GM12873 (cell line): ENCODE data around the gene AGPAT3.

Experiments
- TF ChIP-seq, protein P1 (sequence below): IDR thresholded peaks from 2 replicates; pipeline ENCODE4 v1.5.1; 2012; ENCODE audit warnings: low read depth, mild to moderate bottlenecking, moderate library complexity, low read length, control low read depth; ENCODE audit not compliant: insufficient read depth; ENCODE audit errors: missing control alignments

Gene AGPAT3

DNA sequence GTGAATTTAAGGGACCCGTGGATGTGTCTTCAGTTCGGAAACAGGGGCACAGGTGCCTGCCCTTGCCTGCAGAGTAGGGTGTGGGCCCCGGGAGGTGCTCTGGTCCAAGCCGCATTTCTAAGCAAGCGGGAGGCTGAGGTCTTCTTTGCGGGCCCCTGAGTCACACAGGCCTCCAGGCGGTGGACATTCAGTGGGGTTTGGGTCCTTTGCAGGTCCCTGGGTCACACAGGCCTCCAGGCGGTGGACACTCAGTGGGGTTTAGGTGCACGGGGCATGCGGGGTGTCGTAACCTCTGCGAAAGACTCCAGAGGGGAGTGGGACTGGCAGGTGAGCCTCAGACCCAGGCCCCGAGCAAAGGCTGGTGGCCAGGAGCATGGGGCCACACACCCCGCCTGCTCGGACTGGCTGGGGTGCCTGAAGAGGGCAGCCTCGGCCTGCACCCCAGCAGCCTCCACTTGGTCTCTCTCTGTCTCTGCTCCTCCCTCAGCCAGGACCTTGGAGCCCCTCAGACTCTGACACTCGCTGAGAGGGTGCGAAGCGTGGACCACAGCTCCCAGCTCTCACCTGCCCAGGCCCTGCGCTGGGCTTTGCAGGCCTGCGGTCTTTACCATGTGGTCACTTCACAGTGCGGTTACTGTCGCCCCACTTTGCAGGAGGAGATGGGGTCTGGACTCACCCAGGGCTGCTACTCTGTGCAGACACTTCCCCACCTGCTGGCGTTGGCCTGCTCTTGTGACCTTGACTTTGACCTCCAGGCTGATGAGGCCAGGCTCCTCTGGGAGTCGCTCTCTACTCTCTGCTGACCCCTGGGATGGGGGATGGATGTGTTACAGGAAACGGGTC lies 6.0 kb upstream of the AGPAT3 start:
- TF ChIP-seq, protein P1, sequence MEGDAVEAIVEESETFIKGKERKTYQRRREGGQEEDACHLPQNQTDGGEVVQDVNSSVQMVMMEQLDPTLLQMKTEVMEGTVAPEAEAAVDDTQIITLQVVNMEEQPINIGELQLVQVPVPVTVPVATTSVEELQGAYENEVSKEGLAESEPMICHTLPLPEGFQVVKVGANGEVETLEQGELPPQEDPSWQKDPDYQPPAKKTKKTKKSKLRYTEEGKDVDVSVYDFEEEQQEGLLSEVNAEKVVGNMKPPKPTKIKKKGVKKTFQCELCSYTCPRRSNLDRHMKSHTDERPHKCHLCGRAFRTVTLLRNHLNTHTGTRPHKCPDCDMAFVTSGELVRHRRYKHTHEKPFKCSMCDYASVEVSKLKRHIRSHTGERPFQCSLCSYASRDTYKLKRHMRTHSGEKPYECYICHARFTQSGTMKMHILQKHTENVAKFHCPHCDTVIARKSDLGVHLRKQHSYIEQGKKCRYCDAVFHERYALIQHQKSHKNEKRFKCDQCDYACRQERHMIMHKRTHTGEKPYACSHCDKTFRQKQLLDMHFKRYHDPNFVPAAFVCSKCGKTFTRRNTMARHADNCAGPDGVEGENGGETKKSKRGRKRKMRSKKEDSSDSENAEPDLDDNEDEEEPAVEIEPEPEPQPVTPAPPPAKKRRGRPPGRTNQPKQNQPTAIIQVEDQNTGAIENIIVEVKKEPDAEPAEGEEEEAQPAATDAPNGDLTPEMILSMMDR: no peak

DNA sequence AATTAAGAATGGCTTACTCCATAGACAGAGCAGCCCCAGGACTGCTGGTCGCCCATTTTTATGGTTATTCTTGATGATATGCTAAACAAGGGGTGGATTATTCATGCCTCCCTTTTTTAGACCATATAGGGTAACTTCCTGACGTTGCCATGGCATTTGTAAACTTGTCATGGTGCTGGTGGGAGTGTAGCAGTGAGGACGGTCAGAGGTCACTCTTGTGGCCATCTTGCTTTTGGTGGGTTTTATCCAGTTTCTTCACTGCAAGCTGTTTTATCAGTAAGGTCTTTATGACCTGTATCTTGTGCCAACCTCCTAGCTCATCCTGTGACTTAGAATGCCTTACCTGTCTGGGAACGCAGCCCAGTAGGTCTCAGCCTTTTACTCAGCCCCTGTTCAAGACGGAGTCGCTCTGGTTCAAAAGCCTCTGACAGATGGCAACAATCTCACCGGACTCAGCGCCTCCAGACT lies 5.2 kb upstream of the AGPAT3 start:
- TF ChIP-seq, protein P1: no peak

- TF ChIP-seq, protein P1: no peak
These were observed 3.3 kb upstream of the AGPAT3 start for GRCh38 chr21:43861706-43862105.

DNA sequence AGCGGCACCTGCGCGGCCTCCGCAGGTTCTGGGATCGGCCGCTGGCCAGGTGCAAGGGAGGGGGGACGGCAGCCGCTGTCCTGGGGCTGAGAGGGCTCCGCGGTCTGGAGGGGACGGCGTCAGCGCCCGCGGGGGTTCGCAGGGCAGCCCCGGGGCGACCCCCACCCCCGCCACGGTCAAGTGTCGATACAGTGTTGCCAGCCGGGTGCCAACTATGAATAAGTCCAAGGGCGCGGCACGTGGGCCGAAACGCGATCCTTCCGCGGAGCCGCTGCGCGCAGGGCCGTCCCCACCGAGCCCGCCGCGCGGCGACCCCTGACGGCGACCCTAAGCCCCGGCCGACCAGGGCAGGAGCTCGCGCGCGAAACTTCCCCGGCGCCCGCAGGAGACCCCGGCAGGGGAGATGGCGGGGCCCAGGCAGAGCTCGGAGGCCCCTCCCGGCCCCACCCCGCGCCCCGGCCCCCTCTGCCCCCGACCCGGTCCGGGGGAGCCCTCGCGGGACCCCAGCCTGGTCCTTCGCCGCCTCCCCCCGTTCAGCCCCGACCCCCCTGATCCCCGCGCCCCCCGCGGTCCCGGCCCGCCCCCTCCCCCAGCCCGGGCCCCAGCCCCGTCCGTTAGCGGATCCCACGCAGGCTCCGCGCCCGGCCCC lies 586 bp upstream of the AGPAT3 start:
- TF ChIP-seq, protein P1: no peak

DNA sequence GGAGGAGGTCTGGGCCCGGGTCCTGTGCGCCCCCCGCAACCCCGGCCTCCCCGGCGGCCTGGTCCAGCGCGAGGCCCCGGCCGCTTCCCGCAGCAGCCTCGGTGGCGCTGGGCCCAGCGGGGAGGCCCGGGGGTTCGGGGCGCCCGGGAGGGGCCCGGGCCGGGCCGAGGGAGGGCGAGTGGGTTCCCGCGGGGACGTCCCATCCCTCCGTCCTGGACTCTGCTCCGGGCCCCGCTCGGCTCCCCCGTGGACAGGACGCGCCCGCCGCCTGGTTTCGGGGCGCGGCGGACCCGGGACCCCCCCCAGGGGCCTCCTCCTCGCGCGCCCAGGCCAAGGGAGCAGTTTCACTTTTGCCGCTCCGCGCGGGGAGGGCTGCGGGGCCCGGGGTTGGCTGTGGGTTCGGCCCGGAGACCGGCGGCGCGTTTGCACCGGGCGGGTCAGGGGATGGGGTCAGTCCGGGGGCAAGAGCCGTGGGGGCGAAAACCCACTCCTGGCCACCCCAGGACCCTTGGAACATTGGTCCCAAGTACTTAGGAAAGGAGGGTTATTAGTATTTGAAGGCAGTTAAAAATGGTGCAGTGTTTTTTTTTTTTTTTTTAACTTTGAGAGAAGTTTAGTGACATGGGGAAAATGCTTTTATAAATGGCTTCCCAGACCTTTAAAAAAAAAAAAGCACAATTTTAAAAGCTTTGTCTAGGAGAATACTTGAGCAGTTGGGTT lies 677 bp downstream of the AGPAT3 start:
- TF ChIP-seq, protein P1: no peak

- TF ChIP-seq, protein P1: no peak
These were observed 1.2 kb downstream of the AGPAT3 start for GRCh38 chr21:43866260-43866629.

DNA sequence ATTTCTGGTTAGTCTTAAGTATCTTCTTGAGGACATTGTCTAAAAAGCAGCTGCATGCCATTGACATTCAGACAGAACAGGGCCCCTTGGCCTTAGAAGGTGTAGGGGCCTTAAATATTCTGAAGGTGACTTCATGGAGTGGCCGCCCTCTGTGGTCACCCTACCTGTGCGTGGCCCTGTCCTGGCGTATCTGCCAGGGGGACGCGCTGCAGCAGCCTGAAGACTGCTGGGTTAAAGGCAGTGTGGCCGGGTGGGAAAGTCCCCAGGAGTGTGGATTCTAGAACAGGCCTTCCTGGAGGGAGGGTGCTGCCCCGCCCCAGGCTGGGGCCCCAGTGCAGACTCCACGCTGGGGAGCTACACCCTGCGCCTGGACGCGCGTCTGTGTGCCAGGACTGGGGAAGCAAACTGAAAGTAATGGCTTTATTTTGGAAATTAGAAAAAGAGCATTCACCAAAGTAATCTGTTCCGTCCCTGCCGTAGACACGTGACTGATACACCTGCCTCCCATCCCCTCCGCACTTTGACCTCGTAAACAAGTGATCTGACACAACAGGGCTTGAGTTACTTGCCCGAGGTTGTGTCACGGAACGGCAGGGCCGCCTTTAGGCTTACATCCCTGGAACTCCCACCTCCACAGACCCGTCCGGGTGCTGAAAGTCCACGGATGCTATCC lies 1.8 kb downstream of the AGPAT3 start:
- TF ChIP-seq, protein P1: no peak
